NCI-H2227 (cell line): ENCODE measurements around the gene ASPRV1.
A peak's percentile ranks its signal among the peaks of the same experiment; 100 is the strongest.
"Not testable (repeated sequence)": the region's sequence is repeated elsewhere in the genome, so short reads cannot be mapped to it uniquely, and the experiment has no call there.

Experiments
- DNase-seq: peaks from one replicate; lab custom pipeline; 2025; ENCODE audit not compliant: unreplicated experiment; lab: John Stamatoyannopoulos, UW

Gene ASPRV1

DNA sequence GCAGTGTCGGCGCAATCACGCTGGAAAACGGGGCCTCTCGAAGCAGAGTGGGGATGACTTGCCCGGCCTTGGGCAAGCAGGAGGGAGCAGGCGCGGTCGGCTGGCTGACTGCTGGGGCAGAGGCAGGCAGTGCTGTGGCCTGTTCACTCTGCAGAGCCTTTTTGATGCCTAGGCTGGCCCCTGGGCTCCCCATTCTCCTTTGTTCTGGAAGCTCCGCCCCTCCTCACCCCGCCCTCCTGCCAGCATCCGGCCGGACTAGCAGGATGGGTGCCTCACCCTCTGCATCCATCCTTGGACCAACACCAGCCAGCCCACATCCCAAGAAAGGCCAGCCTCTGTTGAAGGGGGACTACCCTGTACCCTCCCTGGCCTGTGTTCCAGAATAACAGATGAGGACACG lies at the start of gene ASPRV1:
ASPRV1 (minus strand) TSS at position 136 of the 400 bp plus-strand sequence. CDS start 195 bp downstream, outside the sequence.
- no peak for DNase-seq

DNA sequence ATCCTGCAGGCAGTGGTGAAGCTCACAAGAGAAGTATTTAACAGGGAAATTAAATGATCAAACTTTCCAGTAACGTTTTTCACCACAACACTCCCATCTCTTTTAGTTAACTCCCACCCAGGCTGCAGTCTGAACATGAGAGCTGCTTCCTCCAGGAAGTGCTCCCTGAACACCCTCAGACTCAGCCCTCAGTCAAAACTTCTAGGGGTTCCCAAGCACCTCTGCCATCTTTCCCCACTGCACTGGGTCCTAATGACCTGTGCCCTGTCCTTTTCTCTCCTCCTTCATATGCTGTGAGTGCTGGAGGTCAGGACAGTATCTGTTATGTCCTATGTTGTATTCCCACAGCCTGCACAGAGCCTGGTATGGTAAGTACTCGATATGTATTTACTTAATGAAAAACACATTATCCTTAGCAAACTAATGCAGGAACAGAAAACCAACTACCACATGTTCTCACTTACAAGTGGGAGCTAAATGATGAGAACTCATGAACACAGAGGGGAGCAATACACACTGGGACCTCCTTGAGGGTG lies 49.2 kb upstream of the ASPRV1 start:
- DNase-seq = no peak

GRCh38 chr2:70009762-70010575 lies 48.5 kb upstream of the ASPRV1 start:
- no peak for DNase-seq

GRCh38 chr2:70008290-70008689 lies 46.9 kb upstream of the ASPRV1 start:
- DNase-seq = no peak

DNA sequence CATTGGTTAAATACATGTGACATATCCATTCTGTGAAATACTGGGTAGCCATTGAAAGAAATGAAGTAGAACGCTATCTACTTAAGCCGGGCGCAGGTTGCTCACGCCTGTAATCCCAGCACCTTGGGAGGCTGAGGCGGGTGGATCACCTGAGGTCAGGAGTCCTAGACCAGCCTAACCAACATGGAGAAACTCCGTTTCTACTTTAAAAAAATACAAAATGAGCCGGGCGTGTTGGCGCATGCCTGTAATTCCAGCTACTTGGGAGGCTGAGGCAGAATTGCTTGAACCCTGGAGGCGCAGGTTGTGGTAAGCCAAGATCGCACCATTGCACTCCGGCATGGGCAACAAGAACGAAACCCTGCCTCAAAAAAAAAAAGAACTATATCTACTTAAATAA lies 45.7 kb upstream of the ASPRV1 start:
- DNase-seq = no peak

DNA sequence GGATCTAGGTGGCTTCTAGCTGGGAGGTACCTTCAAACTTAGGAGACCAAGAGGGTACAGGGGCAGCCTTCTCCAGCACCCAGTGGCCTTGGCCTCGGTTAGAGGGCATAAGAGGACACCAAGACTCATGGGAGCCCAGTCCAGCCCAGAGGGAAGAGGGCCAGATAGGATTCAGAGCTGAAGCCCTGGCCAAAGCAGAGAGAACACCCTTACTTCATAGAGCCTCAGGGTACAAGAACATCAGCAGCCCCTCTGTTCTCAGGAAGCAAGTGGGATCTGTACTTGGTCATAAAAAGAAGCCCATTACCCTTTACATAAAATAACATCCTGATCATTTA lies 45.0 kb upstream of the ASPRV1 start:
- DNase-seq = no peak

DNA sequence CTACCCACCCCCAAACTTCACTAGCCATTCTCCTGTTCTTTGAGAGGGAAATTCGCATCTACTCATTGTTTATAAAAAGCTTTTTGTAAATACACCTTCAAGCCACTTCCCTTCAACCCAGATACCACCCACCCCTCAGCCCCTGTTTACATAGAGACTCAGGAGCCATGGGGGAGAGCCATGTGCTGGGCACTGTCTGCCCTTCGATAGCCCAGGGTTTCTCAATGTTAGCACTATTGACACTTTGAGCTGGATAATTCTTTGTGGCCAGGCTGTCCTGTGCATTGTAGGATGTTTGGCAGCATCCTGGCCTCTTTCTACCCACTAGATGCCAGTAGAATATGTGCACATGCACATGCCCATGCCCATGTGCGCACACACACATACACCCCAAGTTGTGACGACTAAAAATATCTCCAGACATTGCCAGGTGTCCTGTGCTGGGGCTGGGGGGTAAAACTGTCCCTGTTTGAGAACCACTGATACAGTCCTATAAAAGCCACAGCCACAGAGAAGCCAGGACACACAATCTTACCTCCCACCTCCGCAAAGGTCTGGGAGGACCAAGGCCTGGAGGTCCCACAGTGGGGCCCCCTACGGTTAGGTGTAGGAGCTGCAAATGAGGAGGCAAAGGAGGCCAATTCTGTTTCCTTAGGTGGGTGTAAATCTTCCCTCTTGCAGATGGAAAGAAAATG lies 44.5 kb upstream of the ASPRV1 start:
- DNase-seq = no peak

- no peak for DNase-seq
Observed at GRCh38 chr2:70005216-70005615, 43.8 kb upstream of the ASPRV1 start.

DNA sequence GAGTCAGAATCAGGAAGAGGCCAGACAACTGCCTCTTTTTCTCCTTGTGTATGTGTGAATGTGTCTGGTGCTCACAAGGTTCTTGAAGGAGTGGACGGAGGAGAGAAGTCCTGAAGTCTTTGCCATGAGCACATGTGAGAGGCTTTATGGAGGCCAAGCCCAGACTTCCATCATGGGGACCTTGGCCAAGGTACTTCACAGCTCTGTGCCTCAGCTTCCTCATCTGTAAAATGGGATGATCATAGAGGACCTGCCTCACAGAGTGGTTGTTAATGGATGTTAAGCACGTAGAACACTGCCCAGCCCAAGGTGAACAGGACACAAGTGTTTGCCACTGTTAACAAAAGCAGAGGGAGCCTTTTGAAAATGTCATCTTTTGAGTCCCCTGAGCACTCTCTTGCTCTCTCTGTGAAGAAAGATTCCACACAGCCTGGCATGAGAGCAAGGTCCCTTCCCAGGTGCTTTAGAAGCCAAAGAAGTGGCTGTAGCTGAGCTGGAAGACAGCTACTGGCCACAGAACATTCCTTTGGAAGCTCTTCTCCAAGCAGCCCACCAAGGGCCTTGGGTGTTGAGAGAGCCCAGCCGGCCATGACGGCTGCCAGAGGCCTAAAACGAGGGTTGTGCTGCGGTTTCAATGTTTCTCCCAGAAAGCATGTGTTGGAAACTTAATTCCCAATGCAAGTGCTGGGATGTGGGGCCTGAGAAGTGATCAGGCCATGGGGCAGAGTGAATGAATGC lies 41.8 kb upstream of the ASPRV1 start:
- no peak for DNase-seq

DNA sequence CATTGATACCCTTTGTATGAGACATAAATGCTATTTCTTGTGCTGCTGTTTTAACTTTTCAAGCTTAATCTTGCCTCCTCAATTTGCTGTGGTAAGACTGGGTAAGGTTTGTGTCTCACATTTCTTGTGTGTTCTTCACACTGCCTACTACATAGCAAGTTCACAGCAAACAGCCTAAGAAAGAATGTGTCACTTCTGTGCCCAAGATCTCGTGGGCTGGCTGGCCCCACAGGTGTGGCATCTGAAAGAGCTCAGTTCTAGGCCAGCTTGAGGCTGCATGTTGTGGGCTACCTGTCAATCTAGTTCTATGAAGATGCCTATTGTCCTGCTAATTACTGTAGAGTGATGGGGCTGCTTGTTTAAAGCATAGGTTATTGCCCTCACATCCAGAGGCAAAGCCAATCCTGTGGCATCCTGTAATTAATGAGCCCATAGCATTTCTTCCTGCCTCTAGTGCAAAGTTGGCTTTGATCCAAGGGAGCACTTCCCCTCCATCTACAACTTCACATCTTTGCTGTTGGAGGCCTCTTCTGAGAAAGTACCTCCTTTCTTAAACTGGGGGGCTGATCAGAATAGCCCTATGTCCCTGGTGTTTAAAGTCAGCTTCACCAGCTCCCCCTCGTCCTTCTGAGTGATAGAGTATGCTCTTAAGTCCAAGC lies 40.9 kb upstream of the ASPRV1 start:
- peak; percentile 47 for DNase-seq

DNA sequence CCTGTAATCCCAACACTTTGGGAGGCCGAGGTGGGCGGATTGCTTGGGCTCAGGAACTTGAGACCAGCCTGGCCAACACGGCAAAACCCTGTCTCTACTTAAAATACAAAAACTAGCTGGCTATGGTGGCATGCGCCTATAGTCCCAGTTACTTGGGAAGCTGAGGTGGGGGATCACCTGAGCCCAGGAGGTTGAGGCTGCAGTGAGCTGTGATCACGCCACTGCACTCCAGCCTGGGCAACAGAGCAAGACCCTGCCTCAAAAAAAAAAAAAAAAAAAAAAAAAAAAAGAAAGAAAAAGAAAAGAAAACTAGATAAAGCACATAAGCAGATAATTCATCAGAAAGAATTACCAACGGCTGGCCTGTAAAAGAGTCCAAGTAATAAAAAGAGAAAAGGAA lies 39.1 kb upstream of the ASPRV1 start:
- DNase-seq = not testable (repeated sequence)

DNA sequence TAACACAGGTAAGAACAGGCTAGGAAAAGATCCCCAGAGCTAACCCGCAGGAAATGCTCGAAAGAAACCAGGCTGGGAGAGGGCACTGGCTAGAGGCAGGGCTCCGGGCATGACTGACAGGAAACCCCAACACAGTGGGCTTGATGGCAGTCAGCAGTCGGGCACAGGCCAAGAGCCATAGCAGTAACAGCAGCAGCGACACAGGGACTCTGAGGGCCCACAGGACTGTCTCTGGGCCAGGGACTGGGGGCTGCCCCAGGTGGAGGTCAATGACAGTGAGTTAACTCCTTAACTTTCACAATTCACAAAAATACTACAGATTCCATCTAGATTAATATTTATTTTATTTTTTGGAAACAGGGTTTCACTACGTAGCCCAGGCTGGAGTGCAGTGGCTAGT lies 37.3 kb upstream of the ASPRV1 start:
- DNase-seq = no peak

DNA sequence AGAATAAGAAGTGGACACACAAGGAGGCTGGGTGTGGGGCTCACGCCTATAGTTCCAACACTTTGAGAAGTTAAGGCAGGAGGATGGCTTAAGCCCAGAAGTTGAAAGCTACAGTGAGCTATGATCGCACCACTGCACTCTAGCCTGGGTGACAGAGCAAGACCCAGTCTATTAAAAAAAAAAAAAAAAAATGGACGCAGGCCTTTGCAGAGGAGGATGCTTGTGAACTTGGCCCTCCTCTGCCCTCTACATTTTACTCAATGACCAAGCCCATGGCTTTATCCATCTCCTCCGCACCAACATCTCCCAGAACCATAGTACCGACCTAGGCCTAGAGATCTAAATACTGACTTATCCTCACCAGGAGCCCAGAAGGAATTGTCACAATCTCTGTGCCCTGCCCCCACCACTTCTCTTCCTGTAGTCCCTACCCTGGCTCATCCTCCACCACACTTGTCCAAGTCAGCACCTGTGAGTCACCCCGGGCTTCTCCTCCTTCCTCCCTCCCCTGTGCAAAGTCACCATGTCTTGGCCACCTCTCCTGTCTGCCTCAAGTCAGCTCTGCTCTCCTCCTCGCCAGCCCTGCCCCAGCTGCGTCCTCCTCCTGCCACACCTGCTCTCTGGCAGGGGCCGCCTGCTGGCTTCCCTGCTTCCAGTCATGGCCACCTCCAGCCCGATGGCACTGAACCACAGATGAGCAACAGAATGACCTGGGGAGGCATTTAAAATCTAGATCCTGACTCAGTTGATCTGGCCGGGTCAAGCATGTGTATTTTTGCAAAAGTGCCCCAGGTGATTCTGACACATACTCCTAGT lies 35.8 kb upstream of the ASPRV1 start:
- DNase-seq = no peak

GRCh38 chr2:69995511-69995910 lies 34.1 kb upstream of the ASPRV1 start:
- DNase-seq = no peak

GRCh38 chr2:69994166-69994565 lies 32.7 kb upstream of the ASPRV1 start:
- no peak for DNase-seq

GRCh38 chr2:69993708-69994107 lies 32.3 kb upstream of the ASPRV1 start:
- no peak for DNase-seq

- DNase-seq = no peak
Observed at GRCh38 chr2:69993048-69993565, 31.7 kb upstream of the ASPRV1 start.

DNA sequence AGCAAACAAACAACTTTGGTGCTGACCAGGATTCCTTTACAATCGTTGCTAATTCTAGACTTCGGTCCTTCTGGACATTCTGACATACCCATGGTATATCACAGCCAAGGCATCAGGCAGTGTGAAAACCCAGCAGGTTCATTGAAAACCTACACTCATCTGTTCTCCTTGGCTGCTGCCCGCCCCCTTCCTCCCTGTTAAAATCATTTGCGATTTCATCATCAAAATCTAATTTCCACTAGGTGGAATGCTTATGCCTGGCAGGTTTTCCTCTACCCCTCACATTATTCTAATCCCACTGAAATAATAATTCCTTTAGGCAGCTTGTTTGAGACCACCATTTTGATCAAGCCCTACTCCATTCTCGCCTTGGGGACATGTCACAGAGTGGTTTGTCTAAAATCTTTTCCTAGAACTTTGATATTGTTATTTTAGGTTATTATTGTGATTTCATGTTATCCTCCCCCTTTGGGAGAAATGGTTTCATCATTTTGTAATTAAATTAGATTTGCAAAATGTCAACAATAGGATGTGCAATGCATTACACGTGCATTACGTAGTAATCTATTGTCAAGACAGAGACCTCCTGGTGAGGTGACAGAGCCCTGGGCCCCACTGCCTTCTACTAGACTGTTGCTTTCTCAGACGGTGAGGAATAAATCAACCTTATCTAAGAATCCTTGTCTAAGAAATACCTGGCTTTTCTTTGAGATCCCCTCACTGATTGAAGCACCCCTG lies 31.0 kb upstream of the ASPRV1 start:
- no peak for DNase-seq

- no peak for DNase-seq
Observed at GRCh38 chr2:69989441-69990105, 28.1 kb upstream of the ASPRV1 start.
